ENCODE measurements around the gene CTNNA1.

Gene CTNNA1

GRCh38 chr5:138975098-138975847 is 222.0 kb downstream of the CTNNA1 start:
- no peak overlapping the region for H3K4me3 ChIP-seq (ENCODE audit: low read depth, low read length)
- H3K27me3 ChIP-seq (ENCODE audit: insufficient read depth, low read length), result no peaks in the 10 kb centered on the region
- peaks cover 31% of the 10 kb centered on the region for H3K4me1 ChIP-seq (ENCODE audit: control insufficient read depth, insufficient read depth, low read length, unreplicated experiment)
- H3K36me3 ChIP-seq (ENCODE audit: insufficient read depth, low read length), result no peaks in the 10 kb centered on the region
- H2AFZ ChIP-seq (ENCODE audit: low read length, unreplicated experiment), result peak overlapping the region; percentile 14
- H3K27ac ChIP-seq (ENCODE audit: low read depth, low read length), result peak overlapping the region; percentile 37
- no peaks in the 10 kb centered on the region for H3K79me2 ChIP-seq (ENCODE audit: control insufficient read depth, insufficient read depth, low read length, unreplicated experiment)

GRCh38 chr5:138978080-138978479 is 224.9 kb downstream of the CTNNA1 start:
- H3K36me3 ChIP-seq (ENCODE audit: insufficient read depth, low read length), result no peaks in the 10 kb centered on the region
- 0 out of 2 replicates have a peak overlapping the region, but pooled peaks have one; percentile 10 for H3K27ac ChIP-seq (ENCODE audit: low read depth, low read length)
- H3K4me1 ChIP-seq (ENCODE audit: control insufficient read depth, insufficient read depth, low read length, unreplicated experiment), result peaks cover 47% of the 10 kb centered on the region
- no peaks in the 10 kb centered on the region for H3K79me2 ChIP-seq (ENCODE audit: control insufficient read depth, insufficient read depth, low read length, unreplicated experiment)
- no peak overlapping the region for H2AFZ ChIP-seq (ENCODE audit: low read length, unreplicated experiment)
- H3K4me3 ChIP-seq (ENCODE audit: low read depth, low read length), result peak overlapping the region; percentile 40; the same call in 1 of the 2 replicates
- H3K27me3 ChIP-seq (ENCODE audit: insufficient read depth, low read length), result no peaks in the 10 kb centered on the region

- H3K36me3 ChIP-seq (ENCODE audit: insufficient read depth, low read length), result no peaks in the 10 kb centered on the region
- H3K4me1 ChIP-seq (ENCODE audit: control insufficient read depth, insufficient read depth, low read length, unreplicated experiment), result peaks cover 47% of the 10 kb centered on the region
- H3K27me3 ChIP-seq (ENCODE audit: insufficient read depth, low read length), result no peaks in the 10 kb centered on the region
- 0 out of 2 replicates have a peak overlapping the region, but pooled peaks have one; percentile 10 for H3K27ac ChIP-seq (ENCODE audit: low read depth, low read length)
- H3K79me2 ChIP-seq (ENCODE audit: control insufficient read depth, insufficient read depth, low read length, unreplicated experiment), result no peaks in the 10 kb centered on the region
- H3K4me3 ChIP-seq (ENCODE audit: low read depth, low read length), result peak overlapping the region; percentile 40; the same call in 1 of the 2 replicates
- no peak overlapping the region for H2AFZ ChIP-seq (ENCODE audit: low read length, unreplicated experiment)
These were observed 225.4 kb downstream of the CTNNA1 start for GRCh38 chr5:138978581-138978980.

- Histone ChIP-seq H3K36me3 (ENCODE audit: insufficient read depth, low read length) (no peaks in the 10 kb centered on the region), H3K4me1 (ENCODE audit: control insufficient read depth, insufficient read depth, low read length, unreplicated experiment) (peaks cover 38% of the 10 kb centered on the region), H3K79me2 (ENCODE audit: control insufficient read depth, insufficient read depth, low read length, unreplicated experiment) (no peaks in the 10 kb centered on the region), H3K27ac (ENCODE audit: low read depth, low read length) (no peak overlapping the region), H3K4me3 (ENCODE audit: low read depth, low read length) (no peak overlapping the region), H2AFZ (ENCODE audit: low read length, unreplicated experiment) (no peak overlapping the region), H3K27me3 (ENCODE audit: insufficient read depth, low read length) (no peaks in the 10 kb centered on the region)
These were observed 226.6 kb downstream of the CTNNA1 start for GRCh38 chr5:138979684-138980280.

GRCh38 chr5:138980441-138980840 is 227.2 kb downstream of the CTNNA1 start:
- H3K27me3 ChIP-seq (ENCODE audit: insufficient read depth, low read length), result no peaks in the 10 kb centered on the region
- H3K4me1 ChIP-seq (ENCODE audit: control insufficient read depth, insufficient read depth, low read length, unreplicated experiment), result peaks cover 31% of the 10 kb centered on the region
- H3K27ac ChIP-seq (ENCODE audit: low read depth, low read length), result peak overlapping the region; percentile 29; the same call in 1 of the 2 replicates
- no peak overlapping the region for H2AFZ ChIP-seq (ENCODE audit: low read length, unreplicated experiment)
- no peak overlapping the region for H3K4me3 ChIP-seq (ENCODE audit: low read depth, low read length)
- no peaks in the 10 kb centered on the region for H3K36me3 ChIP-seq (ENCODE audit: insufficient read depth, low read length)
- H3K79me2 ChIP-seq (ENCODE audit: control insufficient read depth, insufficient read depth, low read length, unreplicated experiment), result no peaks in the 10 kb centered on the region

GRCh38 chr5:138981131-138981530 is 227.9 kb downstream of the CTNNA1 start:
- peak overlapping the region; percentile 29; the same call in 1 of the 2 replicates for H3K27ac ChIP-seq (ENCODE audit: low read depth, low read length)
- no peaks in the 10 kb centered on the region for H3K79me2 ChIP-seq (ENCODE audit: control insufficient read depth, insufficient read depth, low read length, unreplicated experiment)
- no peaks in the 10 kb centered on the region for H3K36me3 ChIP-seq (ENCODE audit: insufficient read depth, low read length)

GRCh38 chr5:138981586-138981985 is 228.4 kb downstream of the CTNNA1 start:
- Histone ChIP-seq H3K4me3 (ENCODE audit: low read depth, low read length) (no peak overlapping the region), H3K4me1 (ENCODE audit: control insufficient read depth, insufficient read depth, low read length, unreplicated experiment) (peaks cover 32% of the 10 kb centered on the region), H2AFZ (ENCODE audit: low read length, unreplicated experiment) (no peak overlapping the region), H3K36me3 (ENCODE audit: insufficient read depth, low read length) (no peaks in the 10 kb centered on the region), H3K27ac (ENCODE audit: low read depth, low read length) (peak overlapping the region; percentile 29; the same call in 1 of the 2 replicates), H3K79me2 (ENCODE audit: control insufficient read depth, insufficient read depth, low read length, unreplicated experiment) (no peaks in the 10 kb centered on the region), H3K27me3 (ENCODE audit: insufficient read depth, low read length) (no peaks in the 10 kb centered on the region)

More at GRCh38 chr5:138981131-138981530, 227.9 kb downstream of the CTNNA1 start:
- Histone ChIP-seq H2AFZ (ENCODE audit: low read length, unreplicated experiment) (no peak overlapping the region), H3K4me1 (ENCODE audit: control insufficient read depth, insufficient read depth, low read length, unreplicated experiment) (peaks cover 32% of the 10 kb centered on the region), H3K27me3 (ENCODE audit: insufficient read depth, low read length) (no peaks in the 10 kb centered on the region), H3K4me3 (ENCODE audit: low read depth, low read length) (no peak overlapping the region)

- Histone ChIP-seq H3K4me1 (ENCODE audit: control insufficient read depth, insufficient read depth, low read length, unreplicated experiment) (peaks cover 20% of the 10 kb centered on the region), H2AFZ (ENCODE audit: low read length, unreplicated experiment) (no peak overlapping the region), H3K27ac (ENCODE audit: low read depth, low read length) (no peak overlapping the region), H3K36me3 (ENCODE audit: insufficient read depth, low read length) (no peaks in the 10 kb centered on the region), H3K79me2 (ENCODE audit: control insufficient read depth, insufficient read depth, low read length, unreplicated experiment) (no peaks in the 10 kb centered on the region), H3K4me3 (ENCODE audit: low read depth, low read length) (no peak overlapping the region), H3K27me3 (ENCODE audit: insufficient read depth, low read length) (no peaks in the 10 kb centered on the region)
These were observed 230.8 kb downstream of the CTNNA1 start for GRCh38 chr5:138983984-138984383.
